Stimulated activated CD8-positive, alpha-beta memory T cell treated with anti-CD3 and anti-CD28 coated beads, Interleukin-15, amount 100 ng/mL, for 4 hours (primary cell): Measurements from ENCODE around the gene ZCCHC12.

Experiments used
- DNase-seq, 2 donors: peaks; one replicate each; pipeline ENCODE4 v3.0.0-alpha.2; 2020; ENCODE audit warnings: low read depth in 2 of 2

ZCCHC12 gene

GRCh38 chrX:118867251-118867650, 43.6 kb downstream of the ZCCHC12 start:
- no peak for DNase-seq

- no peak for DNase-seq
These were observed 48.5 kb downstream of the ZCCHC12 start for GRCh38 chrX:118872102-118872566.
